ENCODE data around the gene ZNF468.
"Not testable (repeated sequence)": the region's sequence is repeated elsewhere in the genome, so short reads cannot be mapped to it uniquely, and the experiment has no call there.

ZNF468 gene

DNA sequence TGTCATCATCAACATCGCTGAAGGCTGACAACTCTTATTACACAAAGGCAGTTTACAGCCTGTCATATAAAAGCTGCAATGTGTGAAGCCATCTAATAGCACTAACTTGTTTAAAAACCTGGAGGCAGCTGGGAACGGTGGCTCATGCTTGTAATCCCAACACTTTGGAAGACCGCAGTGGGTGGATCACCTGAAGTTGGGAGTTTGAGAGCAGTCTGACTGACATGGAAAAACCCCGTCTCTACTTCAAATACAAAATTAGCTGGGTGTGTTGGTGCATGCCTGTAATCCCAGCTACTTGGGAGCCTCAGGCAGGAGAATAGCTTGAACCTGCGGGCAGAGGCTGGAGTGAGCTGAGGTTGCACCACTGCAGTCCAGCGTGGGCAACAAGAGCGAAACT is 27.6 kb downstream of the ZNF468 start:
- DNase-seq (ENCODE audit: low spot score); in situ Hi-C loops (cut with MboI; ENCODE audit: low sequenced_read_pairs, unreplicated experiment): not testable (repeated sequence)

DNA sequence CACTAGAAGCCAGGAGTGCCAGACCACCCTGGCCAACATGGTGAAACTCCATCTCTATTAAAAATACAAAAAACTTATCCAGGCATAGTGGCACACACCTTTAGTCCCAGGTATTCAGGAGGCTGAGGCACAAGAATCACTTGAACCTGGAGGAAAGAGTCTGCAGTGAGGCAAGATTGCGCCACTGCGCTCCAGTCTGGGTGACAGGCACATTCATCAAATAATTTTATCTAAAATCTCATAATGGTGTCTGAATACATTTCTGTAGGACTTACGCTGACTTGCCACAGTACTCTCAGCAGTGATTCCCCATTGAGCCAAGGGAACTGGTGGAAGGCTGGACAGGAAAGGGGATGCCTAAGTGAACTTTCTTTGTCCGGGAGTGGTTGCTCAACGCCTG is 31.7 kb downstream of the ZNF468 start:
- DNase-seq (ENCODE audit: low spot score): no peak
- TF ChIP-seq, protein P1, sequence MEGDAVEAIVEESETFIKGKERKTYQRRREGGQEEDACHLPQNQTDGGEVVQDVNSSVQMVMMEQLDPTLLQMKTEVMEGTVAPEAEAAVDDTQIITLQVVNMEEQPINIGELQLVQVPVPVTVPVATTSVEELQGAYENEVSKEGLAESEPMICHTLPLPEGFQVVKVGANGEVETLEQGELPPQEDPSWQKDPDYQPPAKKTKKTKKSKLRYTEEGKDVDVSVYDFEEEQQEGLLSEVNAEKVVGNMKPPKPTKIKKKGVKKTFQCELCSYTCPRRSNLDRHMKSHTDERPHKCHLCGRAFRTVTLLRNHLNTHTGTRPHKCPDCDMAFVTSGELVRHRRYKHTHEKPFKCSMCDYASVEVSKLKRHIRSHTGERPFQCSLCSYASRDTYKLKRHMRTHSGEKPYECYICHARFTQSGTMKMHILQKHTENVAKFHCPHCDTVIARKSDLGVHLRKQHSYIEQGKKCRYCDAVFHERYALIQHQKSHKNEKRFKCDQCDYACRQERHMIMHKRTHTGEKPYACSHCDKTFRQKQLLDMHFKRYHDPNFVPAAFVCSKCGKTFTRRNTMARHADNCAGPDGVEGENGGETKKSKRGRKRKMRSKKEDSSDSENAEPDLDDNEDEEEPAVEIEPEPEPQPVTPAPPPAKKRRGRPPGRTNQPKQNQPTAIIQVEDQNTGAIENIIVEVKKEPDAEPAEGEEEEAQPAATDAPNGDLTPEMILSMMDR (IDR thresholded peaks at IDR 0.05; ENCODE audit: borderline replicate concordance, control extremely low read depth, extremely low read depth, insufficient read depth, missing control alignments): no peak
- in situ Hi-C loops (cut with MboI; ENCODE audit: low sequenced_read_pairs, unreplicated experiment): no loop called here

DNA sequence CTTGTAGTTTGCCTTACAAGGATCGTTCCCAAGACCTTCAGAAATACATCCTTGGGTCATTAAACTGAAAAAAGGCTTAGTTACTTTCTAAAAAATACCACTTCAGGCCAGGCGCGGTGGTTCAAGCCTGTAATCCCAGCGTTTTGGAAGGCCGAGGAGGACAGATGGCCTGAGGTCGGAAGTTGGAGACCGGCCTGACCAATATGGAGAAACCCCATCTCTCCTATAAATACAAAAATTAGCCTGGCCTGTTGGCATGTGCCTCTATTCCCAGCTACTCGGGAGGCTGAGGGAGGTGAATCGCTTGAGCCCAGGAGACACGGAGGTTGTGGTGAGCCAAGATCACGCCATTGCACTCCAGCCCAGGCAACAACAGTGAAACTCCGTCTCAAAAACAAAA is 33.7 kb downstream of the ZNF468 start:
- DNase-seq (ENCODE audit: low spot score): no peak
- TF ChIP-seq, protein P1 (IDR thresholded peaks at IDR 0.05; ENCODE audit: borderline replicate concordance, control extremely low read depth, extremely low read depth, insufficient read depth, missing control alignments): no peak
- in situ Hi-C loops (cut with MboI; ENCODE audit: low sequenced_read_pairs, unreplicated experiment): no loop called here

DNA sequence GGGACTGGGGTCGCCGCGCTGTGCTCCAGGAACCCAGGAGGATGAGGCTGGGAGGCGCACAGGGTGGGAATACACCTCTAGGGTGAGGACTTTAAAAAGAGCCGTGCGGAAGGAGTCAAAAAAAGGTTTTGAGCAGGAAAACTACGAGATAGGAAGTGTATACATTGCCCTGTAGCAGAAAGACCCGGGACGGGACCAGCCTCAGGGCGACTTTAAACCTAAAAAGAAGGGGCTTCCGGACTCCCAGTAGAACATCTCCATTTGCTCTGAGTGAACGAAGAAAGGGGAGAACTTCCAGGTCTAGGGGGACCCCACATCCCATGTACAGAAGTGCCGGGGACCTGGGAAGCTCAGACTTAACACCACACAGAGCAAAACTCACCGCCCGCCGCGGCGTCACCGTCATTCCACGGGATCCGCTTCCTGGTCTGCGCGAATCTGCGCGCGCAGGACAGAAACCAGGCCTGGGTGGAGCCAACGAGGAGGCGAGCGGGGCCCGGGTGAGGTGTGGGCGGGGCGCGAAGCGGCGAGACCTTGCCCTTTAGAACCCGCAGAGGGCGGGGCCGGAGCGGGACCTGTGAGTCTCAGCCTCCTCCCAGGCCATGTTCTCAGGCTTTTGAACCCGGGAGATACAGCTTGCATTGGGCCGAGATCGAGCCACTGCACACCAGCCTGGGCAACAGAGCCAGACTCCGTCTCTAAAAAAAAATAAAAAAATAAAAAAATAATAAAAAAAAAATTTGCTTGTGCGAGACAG is 36.0 kb downstream of the ZNF468 start, which contains the start of gene ZNF28:
Gene ZNF28, minus strand, starts transcription at position 430 of the 757 bp plus-strand sequence. CDS start 3,675 bp downstream, outside the sequence.
- DNase-seq (ENCODE audit: low spot score): peak; percentile 47
- in situ Hi-C loops (cut with MboI; ENCODE audit: low sequenced_read_pairs, unreplicated experiment): not testable (repeated sequence)

DNA sequence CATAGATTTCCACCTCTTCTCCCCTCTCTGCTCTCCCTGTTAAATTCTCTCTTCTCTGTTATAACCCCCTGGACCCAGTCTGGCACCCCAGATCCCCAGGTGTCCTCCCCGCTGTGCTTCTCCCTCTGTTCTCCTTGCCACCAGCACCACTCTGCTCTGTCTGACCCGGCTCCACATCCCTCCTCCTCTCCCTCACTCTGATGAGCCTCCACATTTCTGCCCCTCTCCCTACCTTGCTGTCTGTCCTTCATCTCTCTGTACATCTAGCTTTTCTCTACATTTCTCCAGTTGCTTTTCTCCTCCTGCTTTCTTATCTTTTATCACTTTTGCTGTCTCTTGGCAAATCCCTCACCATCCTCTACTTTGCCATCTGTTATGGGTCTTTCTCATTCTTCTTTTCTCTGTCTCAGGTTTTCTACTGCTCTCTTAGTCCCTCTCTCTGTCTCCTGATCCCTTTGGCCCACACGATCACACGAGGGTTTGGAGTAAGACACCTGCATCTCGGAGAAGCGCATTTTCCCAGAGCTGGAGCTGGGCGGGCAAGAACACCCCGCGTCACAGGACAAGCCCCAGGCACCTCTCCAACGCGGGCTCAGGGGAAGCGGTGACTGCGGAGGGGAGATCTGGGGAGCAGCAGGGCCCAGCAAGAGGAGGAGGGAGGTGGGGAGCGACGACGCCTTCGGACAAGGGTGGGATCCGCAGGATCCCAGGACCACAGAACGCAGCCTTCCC is 36.8 kb downstream of the ZNF468 start:
- in situ Hi-C loops (cut with MboI; ENCODE audit: low sequenced_read_pairs, unreplicated experiment): not testable (repeated sequence)
- peak; percentile 12 for DNase-seq (ENCODE audit: low spot score)

DNA sequence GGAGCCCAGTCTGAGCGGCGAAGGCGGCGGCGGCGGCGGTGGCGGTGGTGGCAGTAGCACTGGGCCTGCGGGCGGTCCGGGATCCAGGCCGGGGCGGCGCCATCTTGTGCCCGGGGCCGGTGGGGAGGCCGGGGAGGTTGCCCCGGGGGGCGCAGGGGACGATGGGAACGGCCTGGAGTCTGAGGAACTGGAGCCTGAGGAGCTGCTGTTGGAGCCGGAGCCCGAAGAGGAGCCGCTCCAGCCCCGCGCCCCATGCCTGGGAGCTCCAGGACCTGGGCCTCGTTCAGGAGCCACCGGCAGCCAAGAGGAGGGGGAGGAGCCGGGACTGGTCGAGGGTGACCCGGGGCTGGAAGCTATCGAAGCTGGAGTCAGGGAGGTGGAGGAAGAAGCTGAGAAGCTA is 47.6 kb downstream of the ZNF468 start:
- DNase-seq (ENCODE audit: low spot score): no peak
- in situ Hi-C loops (cut with MboI; ENCODE audit: low sequenced_read_pairs, unreplicated experiment): no loop called here
- TF ChIP-seq, protein P1 (IDR thresholded peaks at IDR 0.05; ENCODE audit: borderline replicate concordance, control extremely low read depth, extremely low read depth, insufficient read depth, missing control alignments): no peak

DNA sequence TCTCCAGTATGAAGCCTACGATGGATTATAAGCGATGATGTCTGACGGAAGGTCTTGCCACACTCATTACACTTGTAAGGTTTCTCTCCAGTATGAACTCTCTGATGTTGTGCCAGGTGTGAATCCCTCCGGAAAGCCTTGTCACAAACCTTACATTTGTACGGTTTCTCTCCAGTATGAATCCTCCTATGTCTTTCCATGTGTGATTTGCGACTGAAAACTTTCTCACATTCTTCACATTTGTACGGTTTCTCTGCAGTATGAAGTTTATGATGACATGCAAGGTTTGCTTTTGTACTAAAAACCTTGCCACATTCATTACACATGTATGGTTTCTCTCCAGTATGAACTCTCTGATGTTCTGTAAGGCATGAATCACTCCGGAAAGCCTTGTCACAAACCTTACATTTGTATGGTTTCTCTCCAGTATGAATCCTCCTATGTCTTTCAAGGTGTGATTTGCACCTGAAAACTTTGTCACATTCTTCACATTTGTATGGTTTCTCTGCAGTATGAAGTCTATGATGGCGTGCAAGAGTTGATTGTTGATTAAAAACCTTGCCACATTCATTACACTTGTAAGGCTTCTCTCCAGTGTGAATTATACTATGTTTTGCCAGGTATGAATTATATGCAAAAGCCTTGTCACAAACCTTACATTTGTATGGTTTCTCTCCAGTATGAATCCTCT is 57.3 kb downstream of the ZNF468 start:
- in situ Hi-C loops (cut with MboI; ENCODE audit: low sequenced_read_pairs, unreplicated experiment); DNase-seq (ENCODE audit: low spot score): not testable (repeated sequence)

DNA sequence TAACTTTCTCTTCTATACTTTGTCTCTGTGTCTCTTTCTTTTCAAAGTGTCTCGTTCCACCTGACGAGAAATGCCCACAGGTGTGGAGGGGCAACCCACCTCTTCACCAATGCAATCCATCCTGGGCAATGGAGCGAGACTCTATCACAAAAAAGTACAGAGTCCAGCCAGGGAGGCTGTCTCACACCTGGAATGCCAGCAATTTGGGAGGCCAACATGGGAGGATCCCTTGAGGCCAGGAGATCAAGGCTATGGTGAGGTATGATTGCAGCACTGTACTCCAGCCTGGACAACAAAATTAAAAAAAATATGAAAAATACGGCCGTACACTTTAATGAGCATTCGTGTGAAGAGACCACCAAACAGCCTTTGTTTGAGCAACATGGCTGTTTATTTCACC is 68.0 kb downstream of the ZNF468 start:
- DNase-seq (ENCODE audit: low spot score): no peak
- in situ Hi-C loops (cut with MboI; ENCODE audit: low sequenced_read_pairs, unreplicated experiment): no loop called here
- TF ChIP-seq, protein P1 (IDR thresholded peaks at IDR 0.05; ENCODE audit: borderline replicate concordance, control extremely low read depth, extremely low read depth, insufficient read depth, missing control alignments): no peak

Data from GM13976 (cell line).